ENCODE data around the gene SCAF4. TPM values are rescaled to one million over a fixed set of nuclear protein-coding genes. Genes with fewer than 3 reads are reported as not detected.

The SCAF4 gene
- total and polyA plus RNA-seq, 5 donors = 9.7 to 22.1 (median 18.8) TPM

- 97% methylated on average over 4 of the region's 4 CpGs for WGBS
- no peak for DNase-seq
- no peaks in the 10 kb centered on the region for H3K9me3 ChIP-seq (ENCODE audit: control insufficient read depth, low read length)
- H3K27me3 ChIP-seq (ENCODE audit: control insufficient read depth, insufficient read depth) = no peaks in the 10 kb centered on the region
- intact Hi-C loops (cut with DNase I) = no loop called here
- no peak overlapping the region for H3K4me3 ChIP-seq (ENCODE audit: low read length)
- no peak overlapping the region for H3K27ac ChIP-seq (ENCODE audit: low read length)
- peaks cover 3% of the 10 kb centered on the region for H3K4me1 ChIP-seq (ENCODE audit: control insufficient read depth, insufficient read depth, low read length)
- no peak for ATAC-seq
These were observed 5.5 kb downstream of the SCAF4 start for GRCh38 chr21:31726407-31726806.

- no peaks in the 10 kb centered on the region for H3K9me3 ChIP-seq (ENCODE audit: control insufficient read depth, low read length)
- H3K27me3 ChIP-seq (ENCODE audit: control insufficient read depth, insufficient read depth) = no peaks in the 10 kb centered on the region
- H3K4me3 ChIP-seq (ENCODE audit: low read length) = no peak overlapping the region
- 85% methylated on average over 6 of the region's 6 CpGs for WGBS
- peaks cover 3% of the 10 kb centered on the region for H3K4me1 ChIP-seq (ENCODE audit: control insufficient read depth, insufficient read depth, low read length)
- ATAC-seq = no peak
- no peak for DNase-seq
- H3K27ac ChIP-seq (ENCODE audit: low read length) = no peak overlapping the region
- intact Hi-C loops (cut with DNase I) = no loop called here
These were observed 6.6 kb downstream of the SCAF4 start for GRCh38 chr21:31725202-31725839.

- WGBS = 87% methylated on average over 4 of the region's 4 CpGs
- Histone ChIP-seq H3K4me1 (ENCODE audit: control insufficient read depth, insufficient read depth, low read length) (peaks cover 3% of the 10 kb centered on the region), H3K9me3 (ENCODE audit: control insufficient read depth, low read length) (no peaks in the 10 kb centered on the region), H3K4me3 (ENCODE audit: low read length) (no peak overlapping the region), H3K27ac (ENCODE audit: low read length) (no peak overlapping the region), H3K27me3 (ENCODE audit: control insufficient read depth, insufficient read depth) (no peaks in the 10 kb centered on the region)
- no peak for DNase-seq
- ATAC-seq = no peak
- intact Hi-C loops (cut with DNase I) = no loop called here
These were observed 7.4 kb downstream of the SCAF4 start for GRCh38 chr21:31724552-31724951.

GRCh38 chr21:31721381-31721780 is 10.5 kb downstream of the SCAF4 start:
- intact Hi-C loops (cut with DNase I) = no loop called here
- Histone ChIP-seq H3K4me1 (ENCODE audit: control insufficient read depth, insufficient read depth, low read length) (no peaks in the 10 kb centered on the region), H3K4me3 (ENCODE audit: low read length) (no peak overlapping the region), H3K27me3 (ENCODE audit: control insufficient read depth, insufficient read depth) (no peaks in the 10 kb centered on the region), H3K9me3 (ENCODE audit: control insufficient read depth, low read length) (no peaks in the 10 kb centered on the region), H3K27ac (ENCODE audit: low read length) (no peak overlapping the region)
- ATAC-seq (no peak), DNase-seq (no peak)
- WGBS = 81% methylated on average over 4 of the region's 4 CpGs

- whole genome bisulfite sequencing = 90% methylated on average over 3 of the region's 3 CpGs
- no peaks in the 10 kb centered on the region for H3K4me1 ChIP-seq (ENCODE audit: control insufficient read depth, insufficient read depth, low read length)
- H3K27ac ChIP-seq (ENCODE audit: low read length) = no peak overlapping the region
- ATAC-seq = no peak
- H3K9me3 ChIP-seq (ENCODE audit: control insufficient read depth, low read length) = no peaks in the 10 kb centered on the region
- intact Hi-C loops (cut with DNase I) = no loop called here
- no peaks in the 10 kb centered on the region for H3K27me3 ChIP-seq (ENCODE audit: control insufficient read depth, insufficient read depth)
- no peak overlapping the region for H3K4me3 ChIP-seq (ENCODE audit: low read length)
- DNase-seq = no peak
These were observed 11.2 kb downstream of the SCAF4 start for GRCh38 chr21:31720739-31721138.

- intact Hi-C loops (cut with DNase I) = no loop called here
- 49% methylated on average over 2 of the region's 2 CpGs for WGBS
These were observed 11.6 kb downstream of the SCAF4 start for GRCh38 chr21:31720330-31720729.

GRCh38 chr21:31716106-31716505 is 15.8 kb downstream of the SCAF4 start:
- Histone ChIP-seq H3K9me3 (ENCODE audit: control insufficient read depth, low read length) (no peaks in the 10 kb centered on the region), H3K27ac (ENCODE audit: low read length) (no peak overlapping the region), H3K4me3 (ENCODE audit: low read length) (no peak overlapping the region), H3K4me1 (ENCODE audit: control insufficient read depth, insufficient read depth, low read length) (no peaks in the 10 kb centered on the region), H3K27me3 (ENCODE audit: control insufficient read depth, insufficient read depth) (no peaks in the 10 kb centered on the region)
- intact Hi-C loops (cut with DNase I) = no loop called here
- 85% methylated on average over 2 of the region's 2 CpGs for WGBS
- DNase-seq (no peak), ATAC-seq (no peak)

More at GRCh38 chr21:31720330-31720729, 11.6 kb downstream of the SCAF4 start:
- no peaks in the 10 kb centered on the region for H3K27me3 ChIP-seq (ENCODE audit: control insufficient read depth, insufficient read depth)
- no peaks in the 10 kb centered on the region for H3K9me3 ChIP-seq (ENCODE audit: control insufficient read depth, low read length)
- no peak overlapping the region for H3K27ac ChIP-seq (ENCODE audit: low read length)
- no peaks in the 10 kb centered on the region for H3K4me1 ChIP-seq (ENCODE audit: control insufficient read depth, insufficient read depth, low read length)
- ATAC-seq = no peak
- no peak for DNase-seq
- H3K4me3 ChIP-seq (ENCODE audit: low read length) = no peak overlapping the region

- Histone ChIP-seq H3K4me3 (ENCODE audit: low read length) (no peak overlapping the region), H3K4me1 (ENCODE audit: control insufficient read depth, insufficient read depth, low read length) (no peaks in the 10 kb centered on the region), H3K9me3 (ENCODE audit: control insufficient read depth, low read length) (no peaks in the 10 kb centered on the region), H3K27ac (ENCODE audit: low read length) (no peak overlapping the region), H3K27me3 (ENCODE audit: control insufficient read depth, insufficient read depth) (no peaks in the 10 kb centered on the region)
- no peak for DNase-seq
- intact Hi-C loops (cut with DNase I) = no loop called here
- ATAC-seq = no peak
- 76% methylated on average over 5 of the region's 5 CpGs for WGBS
These were observed 17.1 kb downstream of the SCAF4 start for GRCh38 chr21:31714741-31715365.

GRCh38 chr21:31713973-31714740 is 17.8 kb downstream of the SCAF4 start:
- ATAC-seq = peak; percentile 31 to 47
- H3K9me3 ChIP-seq (ENCODE audit: control insufficient read depth, low read length) = no peaks in the 10 kb centered on the region
- no peaks in the 10 kb centered on the region for H3K27me3 ChIP-seq (ENCODE audit: control insufficient read depth, insufficient read depth)
- DNase-seq = no peak
- no peaks in the 10 kb centered on the region for H3K4me1 ChIP-seq (ENCODE audit: control insufficient read depth, insufficient read depth, low read length)
- 56% methylated on average over 5 of the region's 5 CpGs for WGBS
- H3K4me3 ChIP-seq (ENCODE audit: low read length) = no peak overlapping the region
- no peak overlapping the region for H3K27ac ChIP-seq (ENCODE audit: low read length)
- intact Hi-C loops (cut with DNase I) = no loop called here

- 63% methylated on average over 3 of the region's 3 CpGs for WGBS
- Histone ChIP-seq H3K27ac (ENCODE audit: low read length) (no peak overlapping the region), H3K27me3 (ENCODE audit: control insufficient read depth, insufficient read depth) (no peaks in the 10 kb centered on the region), H3K9me3 (ENCODE audit: control insufficient read depth, low read length) (no peaks in the 10 kb centered on the region), H3K4me3 (ENCODE audit: low read length) (no peak overlapping the region), H3K4me1 (ENCODE audit: control insufficient read depth, insufficient read depth, low read length) (no peaks in the 10 kb centered on the region)
- DNase-seq = no peak
- no peak for ATAC-seq
- intact Hi-C loops (cut with DNase I) = no loop called here
These were observed 18.8 kb downstream of the SCAF4 start for GRCh38 chr21:31713115-31713514.

GRCh38 chr21:31711745-31712285 is 20.1 kb downstream of the SCAF4 start:
- DNase-seq = no peak
- no peaks in the 10 kb centered on the region for H3K27me3 ChIP-seq (ENCODE audit: control insufficient read depth, insufficient read depth)
- intact Hi-C loops (cut with DNase I) = no loop called here
- H3K9me3 ChIP-seq (ENCODE audit: control insufficient read depth, low read length) = no peaks in the 10 kb centered on the region
- no peak overlapping the region for H3K4me3 ChIP-seq (ENCODE audit: low read length)
- no peak overlapping the region for H3K27ac ChIP-seq (ENCODE audit: low read length)
- ATAC-seq = no peak
- WGBS = 99% methylated on average over 1 of the region's 1 CpG
- H3K4me1 ChIP-seq (ENCODE audit: control insufficient read depth, insufficient read depth, low read length) = no peaks in the 10 kb centered on the region

Measured in right cardiac atrium (tissue), 5 donors.